Measurements from ENCODE around the gene PPP1R9A.

DNA sequence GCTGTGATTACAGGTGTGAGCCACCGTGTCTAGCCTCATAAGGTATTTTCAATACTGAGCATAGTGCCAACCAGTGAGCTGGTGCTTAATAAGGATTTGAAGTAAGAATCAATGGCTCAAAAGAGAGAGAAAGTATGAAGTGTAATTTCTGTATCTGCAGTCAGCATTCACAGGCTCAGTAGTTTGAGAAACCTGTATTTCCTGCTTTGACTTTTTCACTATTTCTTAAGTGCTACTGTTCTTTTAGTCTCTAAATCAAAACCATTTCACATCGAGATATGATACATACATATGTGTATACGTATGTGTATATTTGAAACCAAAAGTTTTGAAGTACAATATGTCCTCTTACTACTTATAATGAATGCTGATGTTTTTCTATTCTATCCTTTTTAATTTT lies 189.9 kb downstream of the PPP1R9A start:
- TF ChIP-seq, protein P1, sequence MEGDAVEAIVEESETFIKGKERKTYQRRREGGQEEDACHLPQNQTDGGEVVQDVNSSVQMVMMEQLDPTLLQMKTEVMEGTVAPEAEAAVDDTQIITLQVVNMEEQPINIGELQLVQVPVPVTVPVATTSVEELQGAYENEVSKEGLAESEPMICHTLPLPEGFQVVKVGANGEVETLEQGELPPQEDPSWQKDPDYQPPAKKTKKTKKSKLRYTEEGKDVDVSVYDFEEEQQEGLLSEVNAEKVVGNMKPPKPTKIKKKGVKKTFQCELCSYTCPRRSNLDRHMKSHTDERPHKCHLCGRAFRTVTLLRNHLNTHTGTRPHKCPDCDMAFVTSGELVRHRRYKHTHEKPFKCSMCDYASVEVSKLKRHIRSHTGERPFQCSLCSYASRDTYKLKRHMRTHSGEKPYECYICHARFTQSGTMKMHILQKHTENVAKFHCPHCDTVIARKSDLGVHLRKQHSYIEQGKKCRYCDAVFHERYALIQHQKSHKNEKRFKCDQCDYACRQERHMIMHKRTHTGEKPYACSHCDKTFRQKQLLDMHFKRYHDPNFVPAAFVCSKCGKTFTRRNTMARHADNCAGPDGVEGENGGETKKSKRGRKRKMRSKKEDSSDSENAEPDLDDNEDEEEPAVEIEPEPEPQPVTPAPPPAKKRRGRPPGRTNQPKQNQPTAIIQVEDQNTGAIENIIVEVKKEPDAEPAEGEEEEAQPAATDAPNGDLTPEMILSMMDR (IDR thresholded peaks at IDR 0.05 in 2 of 3, conservative IDR thresholded peaks at IDR 0.05 in 1 of 3; ENCODE audit: control insufficient read depth in 2 of 3, extremely low read depth in 1 of 3, insufficient read depth in 1 of 3, low read depth in 3 of 3, low read length in 3 of 3): no peak
- TF ChIP-seq CBFB (IDR thresholded peaks at IDR 0.05; ENCODE audit: low read depth) (no peak), SREBF2 (IDR thresholded peaks at IDR 0.05; ENCODE audit: low read length) (no peak), SMAD1 (IDR thresholded peaks at IDR 0.05; ENCODE audit: low read depth, partially characterized antibody) (no peak), POLR2AphosphoS5 (IDR thresholded peaks at IDR 0.05; ENCODE audit: low read length) (no peak), KDM1A (IDR thresholded peaks at IDR 0.05; ENCODE audit: borderline replicate concordance) (no peak), FOS (IDR thresholded peaks at IDR 0.05; ENCODE audit: borderline replicate concordance, extremely low read depth, insufficient read length) (no peak)
- TF ChIP-seq, protein P2, sequence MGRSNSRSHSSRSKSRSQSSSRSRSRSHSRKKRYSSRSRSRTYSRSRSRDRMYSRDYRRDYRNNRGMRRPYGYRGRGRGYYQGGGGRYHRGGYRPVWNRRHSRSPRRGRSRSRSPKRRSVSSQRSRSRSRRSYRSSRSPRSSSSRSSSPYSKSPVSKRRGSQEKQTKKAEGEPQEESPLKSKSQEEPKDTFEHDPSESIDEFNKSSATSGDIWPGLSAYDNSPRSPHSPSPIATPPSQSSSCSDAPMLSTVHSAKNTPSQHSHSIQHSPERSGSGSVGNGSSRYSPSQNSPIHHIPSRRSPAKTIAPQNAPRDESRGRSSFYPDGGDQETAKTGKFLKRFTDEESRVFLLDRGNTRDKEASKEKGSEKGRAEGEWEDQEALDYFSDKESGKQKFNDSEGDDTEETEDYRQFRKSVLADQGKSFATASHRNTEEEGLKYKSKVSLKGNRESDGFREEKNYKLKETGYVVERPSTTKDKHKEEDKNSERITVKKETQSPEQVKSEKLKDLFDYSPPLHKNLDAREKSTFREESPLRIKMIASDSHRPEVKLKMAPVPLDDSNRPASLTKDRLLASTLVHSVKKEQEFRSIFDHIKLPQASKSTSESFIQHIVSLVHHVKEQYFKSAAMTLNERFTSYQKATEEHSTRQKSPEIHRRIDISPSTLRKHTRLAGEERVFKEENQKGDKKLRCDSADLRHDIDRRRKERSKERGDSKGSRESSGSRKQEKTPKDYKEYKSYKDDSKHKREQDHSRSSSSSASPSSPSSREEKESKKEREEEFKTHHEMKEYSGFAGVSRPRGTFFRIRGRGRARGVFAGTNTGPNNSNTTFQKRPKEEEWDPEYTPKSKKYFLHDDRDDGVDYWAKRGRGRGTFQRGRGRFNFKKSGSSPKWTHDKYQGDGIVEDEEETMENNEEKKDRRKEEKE (IDR thresholded peaks at IDR 0.05): no peak
- TF ChIP-seq, protein P3, sequence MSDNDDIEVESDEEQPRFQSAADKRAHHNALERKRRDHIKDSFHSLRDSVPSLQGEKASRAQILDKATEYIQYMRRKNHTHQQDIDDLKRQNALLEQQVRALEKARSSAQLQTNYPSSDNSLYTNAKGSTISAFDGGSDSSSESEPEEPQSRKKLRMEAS (IDR thresholded peaks at IDR 0.05; ENCODE audit: low read depth, low read length): no peak

Measured in GM12878 (cell line).